Fibroblast of the aortic adventitia (primary cell): ENCODE results near the gene BCHE. TPM values are rescaled to one million over a fixed set of nuclear protein-coding genes. Genes with fewer than 3 reads are reported as not detected.
A peak's percentile ranks its signal among the peaks of the same experiment; 100 is the strongest.

Experiments used
- DNase-seq: peaks from one replicate; pipeline ENCODE4 v3.0.0-alpha.2; 2010; ENCODE audit warnings: low read depth
- H3K4me3 ChIP-seq: 2 replicates; pipeline ENCODE4 v1.5.1; 2011; ENCODE audit warnings: low read depth, mild to moderate bottlenecking, control low read depth, low read length, moderate library complexity
- CTCF ChIP-seq: IDR thresholded peaks from 2 replicates; pipeline ENCODE4 v1.5.1; 2011; ENCODE audit warnings: mild to moderate bottlenecking, low read length, control low read depth, inconsistent platforms; ENCODE audit not compliant: insufficient read depth
- total RNA-seq: library from RNA; depleted of rRNA; stranded (reverse); fragments of >200 nt; gene quantifications from 2 replicates; pipeline ENCODE4 v1.2.3, GENCODE V29; 2012; ENCODE audit warnings: low replicate concordance

Gene BCHE
- total RNA-seq, 1 donor = 5.7 TPM

DNA sequence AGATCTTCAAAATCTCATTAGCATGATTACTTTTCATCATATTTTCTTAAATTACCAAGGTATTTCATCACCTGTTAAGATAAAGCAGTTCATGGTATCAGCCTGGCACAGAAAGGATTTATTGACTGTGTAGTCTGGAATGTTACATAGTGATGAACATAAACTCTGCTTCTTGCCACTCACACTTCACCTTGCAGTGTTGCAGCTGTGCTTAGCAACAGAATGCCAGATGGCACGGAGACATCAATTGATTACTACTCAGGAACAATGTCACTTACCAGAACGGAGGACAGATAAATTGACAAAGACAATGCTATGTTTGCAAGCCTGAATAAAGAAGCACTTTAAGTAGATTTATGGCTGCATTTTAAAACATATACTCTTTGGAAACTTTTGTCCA lies 15.0 kb upstream of the BCHE start:
- TF ChIP-seq CTCF = no peak
- no peak overlapping the region for H3K4me3 ChIP-seq
- DNase-seq = peak; percentile 8

- TF ChIP-seq CTCF = no peak
- no peak for DNase-seq
Observed at GRCh38 chr3:165846056-165846455, 8.8 kb upstream of the BCHE start.

GRCh38 chr3:165839296-165840076 lies 2.3 kb upstream of the BCHE start:
- no peak for DNase-seq
- no peak overlapping the region for H3K4me3 ChIP-seq

More at GRCh38 chr3:165846056-165846455, 8.8 kb upstream of the BCHE start:
- no peak overlapping the region for H3K4me3 ChIP-seq

GRCh38 chr3:165837801-165838200 lies 578 bp upstream of the BCHE start:
- DNase-seq = no peak
- no peak overlapping the region for H3K4me3 ChIP-seq
- no peak for TF ChIP-seq CTCF

More at GRCh38 chr3:165839296-165840076, 2.3 kb upstream of the BCHE start:
- no peak for TF ChIP-seq CTCF

DNA sequence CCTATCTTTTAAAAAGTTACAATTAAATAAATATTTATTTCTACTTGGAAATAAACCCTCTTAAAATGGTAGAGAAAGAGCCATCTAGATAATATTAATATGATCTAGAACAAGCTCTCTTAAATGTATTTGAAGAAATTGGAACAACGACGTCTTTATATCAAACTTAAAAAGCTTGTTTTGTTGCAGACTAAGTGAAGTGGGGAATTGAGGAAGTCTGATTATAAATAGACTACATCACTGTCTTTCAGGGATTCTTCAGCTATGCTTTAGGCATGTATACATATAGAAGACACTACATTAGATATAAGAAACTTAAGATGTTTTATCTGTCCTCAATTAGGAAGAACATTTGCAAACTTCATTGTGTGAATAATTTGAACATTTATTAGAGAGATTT lies 1.8 kb downstream of the BCHE start:
- DNase-seq = no peak
- H3K4me3 ChIP-seq = no peak overlapping the region
- TF ChIP-seq CTCF = no peak

DNA sequence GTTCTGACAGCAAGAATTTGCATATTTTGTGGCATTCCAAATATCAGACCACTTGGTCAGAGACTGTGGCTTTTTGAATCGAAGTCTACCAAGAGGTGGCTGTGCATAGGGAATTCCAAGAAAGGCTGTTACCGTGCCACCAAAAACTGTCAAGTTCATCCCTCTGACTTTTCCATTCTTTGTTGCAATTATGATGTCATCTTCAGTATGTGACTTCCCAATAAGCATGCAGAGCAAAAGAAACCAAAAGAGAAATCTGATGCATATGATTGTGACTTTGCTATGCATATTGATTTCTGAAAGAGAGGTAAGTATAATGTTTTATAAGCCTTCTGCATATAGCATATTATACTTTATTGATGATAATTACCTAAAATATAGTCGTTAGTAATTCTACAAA lies 6.5 kb downstream of the BCHE start:
- no peak for TF ChIP-seq CTCF
- DNase-seq = no peak
- no peak overlapping the region for H3K4me3 ChIP-seq

DNA sequence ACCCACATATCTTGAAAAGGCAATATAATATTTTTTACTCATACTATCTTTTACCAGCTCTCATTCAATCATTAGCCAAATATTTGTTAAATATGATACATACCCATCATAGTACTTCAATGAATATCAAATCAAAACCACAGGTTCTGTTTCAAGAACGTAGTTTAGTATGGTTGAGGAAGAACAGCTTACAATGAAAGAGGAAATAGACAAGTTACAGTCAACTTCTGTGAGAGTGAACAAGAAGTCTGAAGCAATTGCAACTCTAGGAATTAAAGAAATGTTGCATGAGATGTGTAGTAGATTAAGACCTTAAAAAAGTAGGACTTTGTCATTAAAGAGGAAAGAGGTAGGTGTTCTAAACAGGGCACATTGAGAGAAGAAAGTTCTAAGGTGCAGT lies 9.3 kb downstream of the BCHE start:
- no peak for DNase-seq

More for the DNA sequence above, 9.3 kb downstream of the BCHE start:
- no peak for TF ChIP-seq CTCF
- no peak overlapping the region for H3K4me3 ChIP-seq
